ENCODE measurements around the gene CSNK2A1.

CSNK2A1 gene

DNA sequence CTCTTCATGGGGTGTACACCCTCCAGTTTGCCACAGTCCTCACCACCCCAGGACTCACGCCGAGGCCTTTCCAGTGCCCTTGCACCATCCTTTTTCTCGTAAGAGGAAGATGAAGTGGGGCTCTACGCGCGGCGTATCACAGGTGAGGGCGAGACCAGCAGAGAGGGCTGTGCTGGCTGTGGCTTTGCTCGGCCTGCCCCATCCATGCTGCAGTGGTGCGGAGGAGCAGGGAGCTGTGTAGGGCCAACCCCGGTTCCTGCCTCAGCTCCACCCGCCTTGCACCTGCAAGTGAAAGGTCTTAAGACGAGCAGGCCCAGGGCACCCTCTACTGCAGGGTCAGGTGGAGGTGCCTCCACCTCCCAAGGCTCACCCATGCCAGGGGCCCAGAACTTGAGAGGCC, 111.4 kb downstream of the CSNK2A1 start:
- no peak overlapping the region for H3K4me3 ChIP-seq (ENCODE audit: low read depth, low read length)
- DNase-seq (ENCODE audit: low read depth) = no peak
- TF ChIP-seq, protein P1, sequence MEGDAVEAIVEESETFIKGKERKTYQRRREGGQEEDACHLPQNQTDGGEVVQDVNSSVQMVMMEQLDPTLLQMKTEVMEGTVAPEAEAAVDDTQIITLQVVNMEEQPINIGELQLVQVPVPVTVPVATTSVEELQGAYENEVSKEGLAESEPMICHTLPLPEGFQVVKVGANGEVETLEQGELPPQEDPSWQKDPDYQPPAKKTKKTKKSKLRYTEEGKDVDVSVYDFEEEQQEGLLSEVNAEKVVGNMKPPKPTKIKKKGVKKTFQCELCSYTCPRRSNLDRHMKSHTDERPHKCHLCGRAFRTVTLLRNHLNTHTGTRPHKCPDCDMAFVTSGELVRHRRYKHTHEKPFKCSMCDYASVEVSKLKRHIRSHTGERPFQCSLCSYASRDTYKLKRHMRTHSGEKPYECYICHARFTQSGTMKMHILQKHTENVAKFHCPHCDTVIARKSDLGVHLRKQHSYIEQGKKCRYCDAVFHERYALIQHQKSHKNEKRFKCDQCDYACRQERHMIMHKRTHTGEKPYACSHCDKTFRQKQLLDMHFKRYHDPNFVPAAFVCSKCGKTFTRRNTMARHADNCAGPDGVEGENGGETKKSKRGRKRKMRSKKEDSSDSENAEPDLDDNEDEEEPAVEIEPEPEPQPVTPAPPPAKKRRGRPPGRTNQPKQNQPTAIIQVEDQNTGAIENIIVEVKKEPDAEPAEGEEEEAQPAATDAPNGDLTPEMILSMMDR (IDR thresholded peaks at IDR 0.05; ENCODE audit: control insufficient read depth, extremely low read depth, insufficient read depth) = no peak

DNA sequence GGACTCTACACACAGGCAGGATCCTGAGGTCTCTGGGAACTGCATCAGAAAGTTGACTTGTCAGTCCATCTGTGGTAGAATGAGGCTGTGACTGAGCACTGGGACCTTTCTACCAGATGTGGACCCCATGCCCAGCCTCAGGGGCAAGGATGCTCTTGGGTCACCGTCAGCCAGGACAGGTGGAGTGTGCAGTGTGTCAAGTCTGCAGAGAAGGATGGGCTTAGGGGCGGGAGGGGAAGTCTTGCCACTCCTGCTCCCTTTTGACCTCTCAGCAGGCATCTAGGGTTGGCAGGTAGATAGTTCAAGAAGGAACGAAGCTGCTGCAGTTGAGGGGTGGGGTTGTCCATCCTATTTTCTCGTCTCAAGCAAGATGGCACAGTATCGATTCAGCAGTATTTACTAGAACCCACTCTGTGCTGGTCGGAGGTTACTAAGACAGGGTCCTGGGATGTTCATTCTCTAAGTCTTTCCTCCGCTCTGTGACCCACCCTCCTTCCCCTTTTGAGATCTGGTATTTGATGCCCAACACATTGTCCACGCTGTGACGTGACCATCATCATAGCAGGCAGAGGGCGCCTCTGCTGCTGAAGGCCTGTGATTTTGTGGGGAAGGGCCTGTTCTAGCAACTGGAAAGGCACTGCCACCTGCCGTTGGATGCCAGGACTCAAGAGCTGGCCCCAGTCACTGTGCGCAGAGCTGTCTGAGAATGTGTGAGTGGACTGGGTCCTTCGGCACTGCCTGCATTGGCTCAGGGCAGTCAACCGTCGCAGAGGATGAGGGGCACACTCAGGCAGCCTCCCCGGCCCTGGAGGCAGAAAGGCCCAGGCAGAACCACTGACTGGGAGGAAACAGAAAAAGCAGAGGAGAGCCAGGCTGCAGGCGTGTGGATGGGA, 112.3 kb downstream of the CSNK2A1 start:
- TF ChIP-seq, protein P1 (IDR thresholded peaks at IDR 0.05; ENCODE audit: control insufficient read depth, extremely low read depth, insufficient read depth) = peak; percentile 99
- DNase-seq (ENCODE audit: low read depth) = peak; percentile 64
- H3K4me3 ChIP-seq (ENCODE audit: low read depth, low read length) = no peak overlapping the region

DNA sequence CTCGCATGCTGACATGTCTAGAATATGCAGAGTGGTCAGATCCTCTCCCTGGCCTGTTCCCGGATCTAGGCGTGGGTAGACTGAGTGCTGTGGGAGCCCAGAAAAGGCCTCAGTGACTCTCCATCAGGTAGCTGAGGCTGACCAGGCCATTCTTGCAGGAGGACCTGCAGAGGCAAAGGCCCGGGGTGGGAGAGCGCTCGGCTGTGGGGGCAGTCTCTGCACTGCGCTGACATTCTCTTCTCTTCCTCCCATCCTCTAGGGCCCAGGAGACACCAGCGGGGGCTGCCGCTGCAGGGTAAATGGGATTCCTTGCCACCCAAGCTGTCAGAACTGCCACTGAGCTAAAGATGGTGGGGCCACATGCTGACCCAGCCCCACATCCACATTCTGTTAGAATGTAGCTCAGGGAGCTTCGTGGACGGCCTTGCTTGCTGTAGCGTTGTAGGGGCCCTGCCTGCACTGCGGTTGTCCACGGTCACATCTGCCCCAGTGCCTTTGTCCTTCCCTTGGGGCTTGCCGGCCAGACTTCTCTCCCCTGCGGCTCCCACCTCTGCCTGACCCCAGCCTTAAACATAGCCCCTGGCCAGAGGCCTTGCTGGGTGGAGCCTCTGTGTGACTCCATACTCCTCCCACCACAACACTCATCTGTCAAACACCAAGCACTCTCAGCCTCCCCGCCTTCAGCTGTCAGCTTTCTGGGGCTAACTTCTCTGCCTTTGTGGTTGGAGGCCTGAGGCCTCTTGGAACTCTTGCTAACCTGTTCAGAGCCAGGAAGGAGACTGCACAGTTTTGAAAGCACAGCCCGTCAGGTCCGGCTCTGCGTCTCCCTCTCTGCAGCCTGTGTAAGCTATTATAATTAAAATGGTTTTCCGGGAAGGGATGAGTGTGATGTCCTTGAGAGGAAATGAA, 113.2 kb downstream of the CSNK2A1 start:
- DNase-seq (ENCODE audit: low read depth) = no peak
- H3K4me3 ChIP-seq (ENCODE audit: low read depth, low read length) = no peak overlapping the region
- TF ChIP-seq, protein P1 (IDR thresholded peaks at IDR 0.05; ENCODE audit: control insufficient read depth, extremely low read depth, insufficient read depth) = no peak

DNA sequence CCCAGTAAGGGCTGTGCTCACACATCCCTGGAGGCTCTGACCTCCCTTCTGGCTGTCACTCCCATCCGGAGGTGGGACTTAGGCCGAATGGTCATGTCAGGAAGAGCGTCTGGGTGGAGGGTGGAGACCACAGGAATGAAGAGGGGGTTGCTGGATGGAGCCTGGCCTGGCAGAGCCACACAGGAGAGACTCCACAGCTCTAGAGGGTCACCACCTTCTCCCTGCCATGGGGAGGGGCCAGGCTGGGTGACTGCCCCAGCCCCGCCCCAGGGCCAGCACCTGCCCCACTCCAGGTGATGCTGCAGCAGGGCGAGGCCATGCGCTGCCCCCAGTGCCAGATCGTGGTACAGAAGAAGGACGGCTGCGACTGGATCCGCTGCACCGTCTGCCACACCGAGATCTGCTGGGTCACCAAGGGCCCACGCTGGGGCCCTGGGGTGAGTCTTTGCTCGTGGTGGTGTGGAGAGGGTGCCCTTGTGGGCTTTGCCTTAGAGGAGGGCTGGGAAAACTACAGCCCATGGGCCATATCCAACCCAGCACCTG, 114.9 kb downstream of the CSNK2A1 start:
- TF ChIP-seq, protein P1 (IDR thresholded peaks at IDR 0.05; ENCODE audit: control insufficient read depth, extremely low read depth, insufficient read depth) = no peak
- H3K4me3 ChIP-seq (ENCODE audit: low read depth, low read length) = no peak overlapping the region
- no peak for DNase-seq (ENCODE audit: low read depth)

DNA sequence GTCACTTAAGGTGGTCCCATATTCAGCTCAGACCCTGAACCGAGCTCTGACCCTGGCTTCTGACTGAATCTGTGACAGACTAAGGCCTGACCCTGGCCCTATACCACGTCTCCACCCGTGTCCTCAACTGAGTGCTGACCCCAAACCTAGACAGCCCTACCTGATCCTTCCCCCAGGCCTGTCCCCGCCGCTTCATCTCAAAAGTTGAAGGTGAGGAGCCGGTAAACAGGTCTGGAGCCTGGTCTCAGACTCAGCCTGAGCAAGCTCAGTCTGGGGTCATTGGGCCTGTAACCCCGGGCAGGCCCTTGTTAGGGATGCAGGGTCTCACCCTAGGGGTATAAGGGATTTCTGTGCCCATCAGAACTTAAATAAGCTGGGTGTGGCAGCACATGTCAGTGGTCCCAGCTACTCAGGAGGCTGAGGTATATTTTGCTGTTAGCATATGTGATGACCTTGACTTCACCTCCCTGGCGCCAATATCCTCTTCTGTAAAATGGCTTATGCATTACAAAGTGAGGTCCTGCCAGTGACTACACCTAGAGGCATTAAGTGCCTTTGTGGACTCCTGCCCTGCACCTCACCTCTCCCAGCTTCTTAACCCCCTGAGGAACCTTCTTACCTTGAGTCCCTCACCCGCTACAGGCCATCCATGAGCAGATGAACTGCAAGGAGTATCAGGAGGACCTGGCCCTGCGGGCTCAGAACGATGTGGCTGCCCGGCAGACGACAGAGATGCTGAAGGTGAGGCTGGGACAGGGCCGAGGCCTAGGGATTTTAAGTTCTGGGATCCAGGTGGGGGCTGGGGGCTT, 115.5 kb downstream of the CSNK2A1 start:
- no peak for DNase-seq (ENCODE audit: low read depth)
- H3K4me3 ChIP-seq (ENCODE audit: low read depth, low read length) = no peak overlapping the region

More for the DNA sequence above, 115.5 kb downstream of the CSNK2A1 start:
- TF ChIP-seq, protein P1 (IDR thresholded peaks at IDR 0.05; ENCODE audit: control insufficient read depth, extremely low read depth, insufficient read depth) = no peak

Measured in LNCaP clone FGC (cell line).